Endothelial cell of umbilical vein (primary cell): ENCODE results near the gene ADAM22. TPM values are rescaled to one million over a fixed set of nuclear protein-coding genes. Genes with fewer than 3 reads are reported as not detected.

ENCODE experiments used
- BruUV-seq: library from RNA; stranded (reverse); fragments of 400-500 nt; replicated peaks from 2 replicates; lab custom pipeline; 2021; lab: Mats Ljungman, UMichigan
- CTCF ChIA-PET: fragments of 300-600, 350-600 bp; sonication (Branson Sonifier 250); formaldehyde crosslinking; loops from one replicate; lab custom pipeline; 2021; ENCODE audit warnings: antibody characterized with exemption, inconsistent platforms; lab: Charles Lee
- POLR2A ChIA-PET: fragments of 300-600, 350-600 bp; sonication (Branson Sonifier 250); formaldehyde crosslinking; loops from one replicate; lab custom pipeline; 2021; ENCODE audit warnings: antibody characterized with exemption, inconsistent platforms; lab: Charles Lee
- DNase-seq: peaks from one replicate; pipeline ENCODE4 v3.0.0-alpha.2; 2011; ENCODE audit warnings: low read depth, low spot score
- FAIRE-seq: peaks from 2 replicates; lab custom pipeline; 2011; peaks lifted over from hg19 to GRCh38; lab: Jason Lieb, UNC
- H2AFZ ChIP-seq: 2 replicates; pipeline ENCODE4 v1.6.0; 2012; ENCODE audit warnings: low read depth, low read length, control low read depth, inconsistent platforms
- H3K27ac ChIP-seq: 2 replicates; pipeline ENCODE4 v1.5.1; 2011; ENCODE audit warnings: low read depth, mild to moderate bottlenecking, control low read depth, low read length, moderate library complexity; ENCODE audit not compliant: insufficient read depth
- H3K27me3 ChIP-seq, 2 experiments: 2 replicates each; pipeline versions ENCODE4 v1.6.0 to v1.6.1; 2011; ENCODE audit warnings: low read length in 2 of 2, mixed read lengths in 1 of 2; ENCODE audit not compliant: control insufficient read depth in 2 of 2, insufficient read depth in 2 of 2
- H3K36me3 ChIP-seq, 2 experiments: 2 replicates in 1 of 2; 3 replicates in 1 of 2; pipeline ENCODE4 v1.5.1; 2011; ENCODE audit warnings: low read length in 2 of 2, mild to moderate bottlenecking in 1 of 2, moderate library complexity in 1 of 2; ENCODE audit not compliant: control insufficient read depth in 2 of 2, insufficient read depth in 2 of 2; ENCODE audit errors: extremely low read depth in 1 of 2
- H3K4me1 ChIP-seq: 3 replicates; pipeline ENCODE4 v1.5.1; 2011; ENCODE audit warnings: mild to moderate bottlenecking, low read length; ENCODE audit not compliant: control insufficient read depth, insufficient read depth; ENCODE audit errors: extremely low read depth
- H3K4me2 ChIP-seq: 2 replicates; pipeline ENCODE4 v1.6.1; 2011; ENCODE audit warnings: low read length, control low read depth, mixed read lengths; ENCODE audit not compliant: insufficient read depth
- H3K4me3 ChIP-seq, 3 experiments: fragments of 200-600 bp in 1 of 3; sonication (generic), shearing (Covaris generic) in 1 of 3; replicated peaks in 1 of 3; 2 replicates each; pipeline ENCODE4 v1.5.1; 2011 to 2016; ENCODE audit warnings: control low read depth in 3 of 3, low read length in 3 of 3, mild to moderate bottlenecking in 2 of 3, inconsistent platforms in 1 of 3, low read depth in 1 of 3, moderate library complexity in 1 of 3; ENCODE audit not compliant: insufficient read depth in 1 of 3
- H3K79me2 ChIP-seq: 2 replicates; pipeline ENCODE4 v1.6.0; 2012; ENCODE audit warnings: low read length, inconsistent platforms; ENCODE audit not compliant: control insufficient read depth, insufficient read depth
- H3K9ac ChIP-seq: replicated peaks from 2 replicates; pipeline ENCODE3; 2011; ENCODE audit warnings: low read length, control low read depth; ENCODE audit not compliant: insufficient read depth; ENCODE audit errors: extremely low read depth
- H3K9me1 ChIP-seq: replicated peaks from 3 replicates; pipeline ENCODE4 v1.6.0; 2011; ENCODE audit warnings: mild to moderate bottlenecking, low read length; ENCODE audit not compliant: control insufficient read depth, insufficient read depth; ENCODE audit errors: extremely low read depth
- H3K9me3 ChIP-seq: replicated peaks from 2 replicates; pipeline ENCODE4 v1.5.1; 2012; ENCODE audit warnings: low read length, inconsistent platforms; ENCODE audit not compliant: control insufficient read depth, insufficient read depth
- H4K20me1 ChIP-seq: replicated peaks from 2 replicates; pipeline ENCODE3; 2011; ENCODE audit warnings: mild to moderate bottlenecking, low read length; ENCODE audit not compliant: control insufficient read depth, insufficient read depth; ENCODE audit errors: extremely low read depth
- CTCF ChIP-seq, 2 donors: IDR thresholded peaks; 1 replicate in 1 of 2; 2 replicates in 1 of 2; pipeline ENCODE4 v1.5.1; 2011; ENCODE audit warnings: low read length in 2 of 2, mild to moderate bottlenecking in 2 of 2, moderate library complexity in 2 of 2, control low read depth in 1 of 2, inconsistent platforms in 1 of 2, low read depth in 1 of 2; ENCODE audit not compliant: insufficient read depth in 1 of 2; ENCODE audit errors: extremely low read depth in 1 of 2
- EZH2 ChIP-seq: IDR thresholded peaks from 2 replicates; pipeline ENCODE4 v1.6.1; 2012; ENCODE audit warnings: borderline replicate concordance, low read depth, mild to moderate bottlenecking, moderate library complexity, low read length, inconsistent platforms; ENCODE audit not compliant: severe bottlenecking
- FOS ChIP-seq: IDR thresholded peaks from 2 replicates; pipeline ENCODE4 v1.6.1; 2011; ENCODE audit warnings: mild to moderate bottlenecking, low read length, moderate library complexity, borderline replicate concordance; ENCODE audit not compliant: insufficient read depth
- JUN ChIP-seq: IDR thresholded peaks from 2 replicates; pipeline ENCODE4 v1.6.1; 2011; ENCODE audit warnings: borderline replicate concordance, low read depth; ENCODE audit not compliant: insufficient read length, insufficient read depth
- MAX ChIP-seq: IDR thresholded peaks from 2 replicates; pipeline ENCODE4 v1.6.1; 2011; ENCODE audit not compliant: insufficient read depth, insufficient read length
- POLR2A ChIP-seq: IDR thresholded peaks from 2 replicates; pipeline ENCODE4 v1.6.1; 2012; ENCODE audit warnings: low read depth, mild to moderate bottlenecking, control low read depth, low read length
- dilution Hi-C: fragments of 300-500 bp; cut with MboI; formaldehyde crosslinking; loops from one replicate; pipeline ENCODE4 v1.15.0; 2019; ENCODE audit warnings: low sequenced_read_pairs; ENCODE audit not compliant: extremely low pct_ligation_motif_present
- intact Hi-C: fragments of 100-400 bp; cut with micrococcal nuclease; formaldehyde crosslinking; loops from one replicate; pipeline ENCODE4 v1.10.0; 2022
- polyA plus RNA-seq, 4 experiments: library from polyadenylated mRNA; depleted of rRNA in 3 of 4; stranded (reverse) in 3 of 4; unstranded in 1 of 4; fragments of >200 nt; gene quantifications; 2 replicates each; pipeline versions ENCODE4 v1.2.1 to v1.2.3, GENCODE V29; 2011 to 2012; ENCODE audit warnings: missing spikeins in 1 of 4
- total RNA-seq: library from RNA; stranded (reverse); gene quantifications from 2 replicates; pipeline ENCODE4 v1.2.3, GENCODE V29; 2021

Gene ADAM22
- total and polyA plus RNA-seq, 2 donors (not counting 3 experiments of a cell fraction or from before 2014, with no cell fraction given): 0.33 to 0.53 TPM

- TF ChIP-seq MAX (no peak), EZH2 (no peak), POLR2A (no peak), FOS (no peak), JUN (no peak), CTCF (IDR thresholded peaks at IDR 0.05; ENCODE audit: extremely low read depth in 1 of 2, insufficient read depth in 1 of 2, low read depth in 1 of 2, low read length in 2 of 2) (no peak)
- no peaks in the 10 kb centered on the region for H3K9me1 ChIP-seq
- intact Hi-C loops: no loop called here
- H3K36me3 ChIP-seq: peaks cover 24 to 35% of the 10 kb centered on the region in 2 experiments
- H3K4me3 ChIP-seq: no peak overlapping the region
- peaks cover 5% of the 10 kb centered on the region for H4K20me1 ChIP-seq
- ChIA-PET CTCF (interaction anchor here (3.6 kb wide), 1 partner anchor 13 kb away, joined by 15 read pairs; no protein-coding TSS in a partner anchor), POLR2A (no interaction called here)
- no peak overlapping the region for H3K9ac ChIP-seq
- dilution Hi-C loops: no loop called here
- H2AFZ ChIP-seq: no peak overlapping the region
- DNase-seq: no peak
- H3K27me3 ChIP-seq: no peaks in the 10 kb centered on the region
- H3K27ac ChIP-seq: no peak overlapping the region
- FAIRE-seq: no peak
- H3K4me2 ChIP-seq: no peak overlapping the region
- BruUV-seq: no TSS peak
- no peaks in the 10 kb centered on the region for H3K9me3 ChIP-seq
- H3K79me2 ChIP-seq: no peaks in the 10 kb centered on the region
- H3K4me1 ChIP-seq: no peaks in the 10 kb centered on the region
These were observed 272.2 kb downstream of the ADAM22 start for GRCh38 chr7:88206254-88206653.
